GM12873 (cell line): Measurements from ENCODE around the gene CNTNAP2.

Source experiments
- CTCF ChIP-seq: IDR thresholded peaks from 2 replicates; pipeline ENCODE4 v1.5.1; 2012; ENCODE audit warnings: low read depth, mild to moderate bottlenecking, moderate library complexity, low read length, control low read depth; ENCODE audit not compliant: insufficient read depth; ENCODE audit errors: missing control alignments

CNTNAP2 gene

GRCh38 chr7:147183276-147183675 is 1066.7 kb downstream of the CNTNAP2 start:
- no peak for TF ChIP-seq CTCF

- no peak for TF ChIP-seq CTCF
Observed at GRCh38 chr7:147188467-147188866, 1071.9 kb downstream of the CNTNAP2 start.

- no peak for TF ChIP-seq CTCF
Observed at GRCh38 chr7:147193476-147193875, 1076.9 kb downstream of the CNTNAP2 start.

- TF ChIP-seq CTCF = no peak
Observed at GRCh38 chr7:147196481-147196880, 1079.9 kb downstream of the CNTNAP2 start.

- TF ChIP-seq CTCF = no peak
Observed at GRCh38 chr7:147197006-147197405, 1080.4 kb downstream of the CNTNAP2 start.

- TF ChIP-seq CTCF = no peak
Observed at GRCh38 chr7:147199868-147200267, 1083.3 kb downstream of the CNTNAP2 start.

GRCh38 chr7:147207988-147208387 is 1091.4 kb downstream of the CNTNAP2 start:
- TF ChIP-seq CTCF = no peak
